Glutamatergic neuron (in vitro differentiated cells): ENCODE measurements around the gene TRPV4. TPM values are rescaled to one million over a fixed set of nuclear protein-coding genes. Genes with fewer than 3 reads are reported as not detected.
A peak's percentile ranks its signal among the peaks of the same experiment; 100 is the strongest.

Source experiments
- DNase-seq: peaks from one replicate; pipeline ENCODE4 v3.0.0; 2022
- H3K27ac Mint-ChIP-seq: one replicate; pipeline ENCODE4 v1.8.0; 2020; ENCODE audit warnings: mild to moderate bottlenecking, mixed read lengths, inconsistent platforms; ENCODE audit not compliant: unreplicated experiment
- H3K27me3 Mint-ChIP-seq: one replicate; pipeline ENCODE4 v1.8.0; 2020; ENCODE audit warnings: mild to moderate bottlenecking, moderate library complexity, mixed read lengths, inconsistent platforms; ENCODE audit not compliant: unreplicated experiment
- H3K36me3 Mint-ChIP-seq: one replicate; pipeline ENCODE4 v1.8.0; 2020; ENCODE audit warnings: mild to moderate bottlenecking, mixed read lengths, inconsistent platforms; ENCODE audit not compliant: unreplicated experiment
- H3K4me1 Mint-ChIP-seq: one replicate; pipeline ENCODE4 v1.8.0; 2020; ENCODE audit warnings: mild to moderate bottlenecking, low read depth, mixed read lengths, inconsistent platforms; ENCODE audit not compliant: unreplicated experiment
- H3K4me3 Mint-ChIP-seq: one replicate; pipeline ENCODE4 v1.8.0; 2020; ENCODE audit warnings: mild to moderate bottlenecking, mixed read lengths, inconsistent platforms; ENCODE audit not compliant: unreplicated experiment
- H3K9me3 Mint-ChIP-seq: one replicate; pipeline ENCODE4 v1.8.0; 2020; ENCODE audit warnings: mild to moderate bottlenecking, moderate library complexity, mixed read lengths, inconsistent platforms; ENCODE audit not compliant: unreplicated experiment
- total RNA-seq: library from RNA; stranded (reverse); fragmentation: NEBNext Ultra II Directional; extraction: Animal tissue kit (Norgen Biotek cat#: 25700); gene quantifications from one replicate; pipeline ENCODE4 v1.2.1, GENCODE V29; 2021; ENCODE audit not compliant: unreplicated experiment
- TF ChIP-seq, protein P1 (sequence below): fragments of 200-600 bp; sonication (generic); IDR thresholded peaks from one replicate; pipeline ENCODE4 v1.5.0; 2021; ENCODE audit not compliant: partially characterized antibody, unreplicated experiment

TRPV4 gene
- total RNA-seq, 1 donor from 2014 or later: 0.17 TPM

DNA sequence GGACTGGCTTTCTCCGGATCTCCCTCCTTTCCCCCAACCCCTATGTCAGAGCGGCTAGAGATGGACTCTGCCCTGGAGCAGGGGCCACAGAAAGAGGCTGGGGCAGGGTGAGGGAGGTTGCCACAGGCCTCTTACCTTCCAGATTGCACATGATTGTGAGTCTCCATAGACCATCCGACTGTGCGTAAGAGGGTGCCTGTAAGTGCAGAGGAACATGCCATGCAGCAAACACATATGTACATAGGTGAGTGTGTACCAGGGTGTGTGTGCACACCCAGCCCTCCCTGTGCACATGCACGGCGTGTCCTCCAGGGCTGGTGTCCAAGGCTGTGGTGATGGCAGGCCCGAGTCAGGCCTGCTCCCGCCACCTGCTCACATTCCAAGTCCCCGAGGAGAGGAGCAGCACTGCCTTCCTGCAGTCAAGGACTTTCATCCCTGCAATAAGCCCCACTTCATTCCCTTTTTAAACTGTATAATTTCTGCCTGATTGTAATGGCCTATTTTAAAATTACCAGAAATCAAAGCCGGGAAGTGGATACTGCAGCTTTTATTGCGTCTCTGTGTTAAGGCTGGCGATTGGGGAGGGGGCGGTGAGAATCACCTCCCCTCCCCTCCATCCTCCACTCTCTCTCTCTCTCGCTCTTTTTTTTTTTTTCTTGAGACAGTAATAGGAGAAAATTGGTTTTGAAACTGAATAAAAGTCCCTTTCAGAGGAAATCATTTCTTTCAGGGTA, 91.1 kb downstream of the TRPV4 start:
- TF ChIP-seq, protein P1, sequence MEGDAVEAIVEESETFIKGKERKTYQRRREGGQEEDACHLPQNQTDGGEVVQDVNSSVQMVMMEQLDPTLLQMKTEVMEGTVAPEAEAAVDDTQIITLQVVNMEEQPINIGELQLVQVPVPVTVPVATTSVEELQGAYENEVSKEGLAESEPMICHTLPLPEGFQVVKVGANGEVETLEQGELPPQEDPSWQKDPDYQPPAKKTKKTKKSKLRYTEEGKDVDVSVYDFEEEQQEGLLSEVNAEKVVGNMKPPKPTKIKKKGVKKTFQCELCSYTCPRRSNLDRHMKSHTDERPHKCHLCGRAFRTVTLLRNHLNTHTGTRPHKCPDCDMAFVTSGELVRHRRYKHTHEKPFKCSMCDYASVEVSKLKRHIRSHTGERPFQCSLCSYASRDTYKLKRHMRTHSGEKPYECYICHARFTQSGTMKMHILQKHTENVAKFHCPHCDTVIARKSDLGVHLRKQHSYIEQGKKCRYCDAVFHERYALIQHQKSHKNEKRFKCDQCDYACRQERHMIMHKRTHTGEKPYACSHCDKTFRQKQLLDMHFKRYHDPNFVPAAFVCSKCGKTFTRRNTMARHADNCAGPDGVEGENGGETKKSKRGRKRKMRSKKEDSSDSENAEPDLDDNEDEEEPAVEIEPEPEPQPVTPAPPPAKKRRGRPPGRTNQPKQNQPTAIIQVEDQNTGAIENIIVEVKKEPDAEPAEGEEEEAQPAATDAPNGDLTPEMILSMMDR: no peak
- H3K9me3 Mint-ChIP-seq: peaks cover 3% of the 10 kb centered on the region
- peaks cover 5% of the 10 kb centered on the region for H3K27me3 Mint-ChIP-seq
- H3K27ac Mint-ChIP-seq: no peak overlapping the region
- H3K4me1 Mint-ChIP-seq: peaks cover 34% of the 10 kb centered on the region
- no peaks in the 10 kb centered on the region for H3K36me3 Mint-ChIP-seq
- H3K4me3 Mint-ChIP-seq: peak overlapping the region; percentile 40
- peak; percentile 77 for DNase-seq

DNA sequence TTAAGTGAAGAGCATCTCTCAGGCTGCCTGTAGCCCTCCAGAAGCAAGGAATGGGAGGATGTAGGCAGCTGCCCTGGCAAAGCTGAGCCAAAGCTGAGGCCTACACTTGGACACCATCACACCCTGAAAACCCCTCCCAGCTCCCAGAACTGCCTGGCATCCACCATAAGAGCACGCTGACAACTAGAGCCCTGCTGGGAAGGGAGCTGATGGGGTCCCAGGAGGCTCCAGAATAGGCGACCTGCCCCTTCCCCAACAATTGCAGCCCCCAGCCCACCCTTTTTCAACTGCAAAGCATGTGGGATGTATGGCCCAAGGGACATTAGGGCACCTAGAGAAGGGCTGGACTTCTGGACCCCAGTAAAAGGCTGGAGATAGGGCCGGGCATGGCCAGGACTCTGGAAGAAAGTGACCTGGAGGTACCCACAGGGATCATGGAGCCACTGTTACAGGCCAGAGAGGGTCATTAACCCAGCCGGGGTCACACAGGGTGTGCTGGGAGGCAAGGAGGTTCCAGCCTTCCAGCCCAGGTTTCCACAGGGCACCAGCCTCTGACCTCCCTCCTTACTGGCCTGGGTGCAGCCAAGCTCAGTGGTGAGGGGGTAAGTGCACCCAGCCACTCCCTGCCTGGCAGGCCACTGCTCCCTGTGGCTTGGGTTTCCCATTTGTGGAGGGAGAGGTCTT, 91.8 kb downstream of the TRPV4 start:
- H3K27me3 Mint-ChIP-seq: peaks cover 5% of the 10 kb centered on the region
- no peak overlapping the region for H3K27ac Mint-ChIP-seq
- no peaks in the 10 kb centered on the region for H3K36me3 Mint-ChIP-seq
- peaks cover 3% of the 10 kb centered on the region for H3K9me3 Mint-ChIP-seq
- H3K4me1 Mint-ChIP-seq: peaks cover 39% of the 10 kb centered on the region
- H3K4me3 Mint-ChIP-seq: no peak overlapping the region
- TF ChIP-seq, protein P1: no peak
- peak; percentile 11 for DNase-seq

DNA sequence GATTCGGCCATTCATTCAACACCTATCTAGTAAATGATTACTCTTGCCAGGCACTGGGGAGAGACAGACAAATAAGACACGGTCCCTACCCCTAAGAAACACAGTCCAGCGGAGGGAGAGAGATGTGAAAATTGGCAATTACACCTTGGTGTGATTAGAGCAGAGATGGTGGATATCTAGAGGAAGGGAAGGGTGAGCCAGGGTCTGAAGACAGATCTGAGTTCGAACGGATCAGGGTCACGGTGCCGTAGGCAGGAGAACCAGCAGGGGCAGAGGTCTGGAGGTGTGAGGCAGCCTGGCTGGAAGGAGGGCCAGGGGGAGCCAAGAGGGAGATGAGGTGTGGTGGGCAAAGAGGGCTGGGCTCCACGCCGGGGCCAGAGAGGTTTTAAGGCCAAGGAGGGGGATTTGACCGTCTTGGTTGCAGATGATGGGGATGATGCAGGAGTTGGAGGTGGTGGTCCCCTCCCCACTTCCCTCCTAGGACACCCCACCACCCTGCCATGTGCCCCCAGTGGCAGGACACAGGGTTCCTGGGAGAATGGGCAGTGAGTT, 92.4 kb downstream of the TRPV4 start:
- H3K27me3 Mint-ChIP-seq: peaks cover 5% of the 10 kb centered on the region
- peak; percentile 10 for DNase-seq
- TF ChIP-seq, protein P1: no peak
- H3K36me3 Mint-ChIP-seq: no peaks in the 10 kb centered on the region
- no peak overlapping the region for H3K4me3 Mint-ChIP-seq
- H3K27ac Mint-ChIP-seq: peak overlapping the region; percentile 5
- peaks cover 3% of the 10 kb centered on the region for H3K9me3 Mint-ChIP-seq
- H3K4me1 Mint-ChIP-seq: peaks cover 42% of the 10 kb centered on the region

DNA sequence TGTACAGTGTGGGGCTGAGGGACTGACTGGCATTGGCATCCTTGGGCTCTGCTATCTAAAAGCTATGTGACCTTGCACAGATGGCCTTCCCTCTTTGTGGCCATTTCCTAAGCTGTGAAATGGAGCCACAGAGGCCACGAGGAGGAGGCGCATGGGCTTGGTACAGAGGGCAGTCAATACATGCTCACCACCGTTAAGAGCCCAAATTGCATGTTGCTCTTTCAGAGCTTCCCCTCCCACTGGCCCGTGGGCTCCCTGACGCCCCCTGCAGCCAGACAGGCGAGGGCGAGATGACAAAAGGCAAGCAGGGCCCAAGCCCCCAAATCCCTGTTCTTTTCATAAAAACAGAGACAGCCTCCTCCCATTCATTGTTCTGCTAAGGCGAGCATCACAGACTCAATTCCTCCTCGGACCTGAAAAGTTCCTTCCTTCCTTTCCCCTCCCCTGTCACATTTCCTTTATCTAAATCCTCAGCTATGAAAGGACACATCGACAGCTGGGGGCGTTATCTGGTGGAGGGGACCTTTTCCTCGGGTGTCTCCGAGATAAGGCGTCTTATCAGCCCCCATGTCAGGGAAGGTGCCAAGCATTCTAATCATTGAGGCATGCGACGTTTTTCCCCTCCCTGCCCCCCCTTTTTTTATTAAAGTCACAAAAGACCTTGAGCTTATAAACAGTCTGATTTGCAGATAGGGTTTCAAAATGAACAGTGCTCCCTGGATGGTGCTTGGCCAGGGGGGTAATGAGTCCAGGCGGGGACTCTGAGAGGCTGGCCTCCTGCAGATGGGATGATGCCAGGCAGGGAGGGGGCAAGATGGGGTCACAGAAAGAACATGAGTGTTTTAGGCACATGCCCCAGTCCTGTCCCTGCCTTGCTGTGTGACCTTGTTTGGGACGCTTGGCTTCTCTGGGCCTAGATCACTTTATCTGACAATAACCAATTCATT, 93.2 kb downstream of the TRPV4 start:
- Mint-ChIP-seq H3K9me3 (peaks cover 3% of the 10 kb centered on the region), H3K27me3 (peaks cover 5% of the 10 kb centered on the region), H3K4me1 (peaks cover 50% of the 10 kb centered on the region), H3K27ac (peak overlapping the region; percentile 5), H3K36me3 (no peaks in the 10 kb centered on the region), H3K4me3 (no peak overlapping the region)
- peak; percentile 56 for DNase-seq
- TF ChIP-seq, protein P1: no peak
